ENCODE measurements around the gene C1orf159. TPM values are rescaled to one million over a fixed set of nuclear protein-coding genes. Genes with fewer than 3 reads are reported as not detected.

The C1orf159 gene
- total RNA-seq, 2 experiments from 2014 or later: 11.1 to 11.3 TPM

GRCh38 chr1:1040004-1040991, 75.6 kb downstream of the C1orf159 start:
- Mint-ChIP-seq H3K27ac (no peak overlapping the region), H3K36me3 (ENCODE audit: low read depth) (no peaks in the 10 kb centered on the region), H3K4me3 (peak overlapping the region; percentile 77), H3K27me3 (peaks cover 37% of the 10 kb centered on the region), H3K9me3 (no peaks in the 10 kb centered on the region), H3K4me1 (ENCODE audit: low read depth) (peaks cover 16% of the 10 kb centered on the region)
- ChIA-PET CTCF (interaction anchor here (0.5 to 1.2 kb wide), 5 partner anchors 21 to 892 kb away, joined by 3 to 5 read pairs (median 3); no protein-coding TSS in a partner anchor), POLR2A (interaction anchor here (0.7 to 2.1 kb wide), 6 partner anchors 18 to 336 kb away, joined by 3 to 12 read pairs (median 3); partner anchors contain the start of gene ISG15)
- Histone ChIP-seq H3K36me3 (ENCODE audit: insufficient read depth, low read length) (no peaks in the 10 kb centered on the region), H3K27ac (ENCODE audit: low read depth in 1 of 2, low read length in 2 of 2) (no peak overlapping the region), H3K27me3 (ENCODE audit: control insufficient read depth in 1 of 2, insufficient read depth in 2 of 2, low read length in 2 of 2) (peaks cover 16 to 24% of the 10 kb centered on the region in 2 experiments), H3K4me3 (ENCODE audit: low read length) (peak overlapping the region; percentile 44), H3K9me3 (ENCODE audit: control insufficient read depth in 1 of 2, insufficient read depth in 1 of 2, low read length in 2 of 2) (peaks cover 0 to 51% of the 10 kb centered on the region in 2 experiments), H3K4me1 (ENCODE audit: insufficient read depth, low read length) (peaks cover 18% of the 10 kb centered on the region)
- DNase-seq: peak; percentile 67 to 94 (median 78)
- ATAC-seq (ENCODE audit: poor library complexity): peak; percentile 94
- TF ChIP-seq CTCF (IDR thresholded peaks at IDR 0.05): no peak
- intact Hi-C loops (cut with DNase I, micrococcal nuclease): loop anchor here in 1 of 2 experiments (1.0 to 2.0 kb wide), 2 partner anchors 20 to 29 kb away; partner anchors contain the start of gene AGRN

- peaks cover 40% of the 10 kb centered on the region for H3K27me3 Mint-ChIP-seq
- TF ChIP-seq CTCF (IDR thresholded peaks at IDR 0.05): no peak
- POLR2A ChIA-PET: interaction anchor here (0.9 to 2.1 kb wide), 3 partner anchors 20 to 336 kb away, joined by 3 to 12 read pairs (median 7); partner anchors contain the start of gene ISG15
- CTCF ChIA-PET: interaction anchor here (0.7 kb wide), 1 partner anchor 20 kb away, joined by 3 read pairs; no protein-coding TSS in a partner anchor
- intact Hi-C loops (cut with DNase I, micrococcal nuclease): loop anchor here in 1 of 2 experiments (5.0 to 10.0 kb wide), 2 partner anchors 73 to 265 kb away; partner anchors contain the start of genes ACAP3 and PUSL1
- peak in 2 of 14 experiments; percentile 11 to 54 for DNase-seq
- H3K9me3 Mint-ChIP-seq: no peaks in the 10 kb centered on the region
- H3K36me3 Mint-ChIP-seq (ENCODE audit: low read depth): no peaks in the 10 kb centered on the region
- no peaks in the 10 kb centered on the region for H3K36me3 ChIP-seq (ENCODE audit: insufficient read depth, low read length)
- peaks cover 16% of the 10 kb centered on the region for H3K4me1 Mint-ChIP-seq (ENCODE audit: low read depth)
- peaks cover 22 to 30% of the 10 kb centered on the region in 2 experiments for H3K27me3 ChIP-seq (ENCODE audit: control insufficient read depth in 1 of 2, insufficient read depth in 2 of 2, low read length in 2 of 2)
- H3K4me3 Mint-ChIP-seq: peak overlapping the region; percentile 77
- H3K27ac Mint-ChIP-seq: no peak overlapping the region
- no peak overlapping the region for H3K27ac ChIP-seq (ENCODE audit: low read depth in 1 of 2, low read length in 2 of 2)
- no peak for ATAC-seq (ENCODE audit: poor library complexity)
- H3K9me3 ChIP-seq (ENCODE audit: control insufficient read depth in 1 of 2, insufficient read depth in 1 of 2, low read length in 2 of 2): peaks cover 0 to 50% of the 10 kb centered on the region in 2 experiments
- peaks cover 21% of the 10 kb centered on the region for H3K4me1 ChIP-seq (ENCODE audit: insufficient read depth, low read length)
- H3K4me3 ChIP-seq (ENCODE audit: low read length): no peak overlapping the region
These were observed 76.6 kb downstream of the C1orf159 start for GRCh38 chr1:1039145-1039910.

- Histone ChIP-seq H3K4me3 (ENCODE audit: low read length) (no peak overlapping the region), H3K9me3 (ENCODE audit: control insufficient read depth in 1 of 2, insufficient read depth in 1 of 2, low read length in 2 of 2) (peaks cover 0 to 44% of the 10 kb centered on the region in 2 experiments), H3K4me1 (ENCODE audit: insufficient read depth, low read length) (peaks cover 28% of the 10 kb centered on the region), H3K27ac (ENCODE audit: low read depth in 1 of 2, low read length in 2 of 2) (no peak overlapping the region), H3K36me3 (ENCODE audit: insufficient read depth, low read length) (no peaks in the 10 kb centered on the region), H3K27me3 (ENCODE audit: control insufficient read depth in 1 of 2, insufficient read depth in 2 of 2, low read length in 2 of 2) (peaks cover 25 to 36% of the 10 kb centered on the region in 2 experiments)
- no peak for ATAC-seq (ENCODE audit: poor library complexity)
- intact Hi-C loops (cut with DNase I, micrococcal nuclease): loop anchor here in 1 of 2 experiments (5.0 to 10.0 kb wide), 2 partner anchors 74 to 266 kb away; partner anchors contain the start of genes ACAP3 and PUSL1
- Mint-ChIP-seq H3K9me3 (no peaks in the 10 kb centered on the region), H3K36me3 (ENCODE audit: low read depth) (no peaks in the 10 kb centered on the region), H3K4me1 (ENCODE audit: low read depth) (peaks cover 16% of the 10 kb centered on the region), H3K4me3 (peak overlapping the region; percentile 77), H3K27me3 (peaks cover 40% of the 10 kb centered on the region), H3K27ac (no peak overlapping the region)
- CTCF ChIA-PET: no interaction called here
- TF ChIP-seq CTCF (IDR thresholded peaks at IDR 0.05): no peak
- POLR2A ChIA-PET: no interaction called here
- DNase-seq: peak in 1 of 14 experiments; percentile 57
These were observed 77.2 kb downstream of the C1orf159 start for GRCh38 chr1:1038694-1039093.
